IMR-90 (cell line): Measurements from ENCODE around the gene ELOVL2. TPM values are rescaled to one million over a fixed set of nuclear protein-coding genes. Genes with fewer than 3 reads are reported as not detected.

Experiments used
- ATAC-seq: fragments of 200-7000 bp; cut with Tn5 transposase; 2 replicates; pipeline ENCODE4 v1.9.1; 2020; ENCODE audit warnings: low read depth, mild to moderate bottlenecking, moderate library complexity
- BruUV-seq: library from RNA; stranded (reverse); fragments of 400-500 nt; replicated peaks from 2 replicates; lab custom pipeline; 2021; lab: Mats Ljungman, UMichigan
- CTCF ChIA-PET: fragments of 300-600 bp; formaldehyde crosslinking; extraction: SDS; loops from one replicate; lab custom pipeline; 2021; ENCODE audit warnings: antibody characterized with exemption; lab: Yijun Ruan, JAX
- POLR2A ChIA-PET: fragments of 300-600 bp; sonication (Branson Sonifier 250); formaldehyde crosslinking; loops from one replicate; lab custom pipeline; 2022; ENCODE audit warnings: antibody characterized with exemption; ENCODE audit not compliant: unreplicated experiment; lab: Charles Lee
- DNase-seq: peaks from one replicate; pipeline ENCODE4 v3.0.0; 2013
- H2AFZ ChIP-seq: replicated peaks from 2 replicates; pipeline ENCODE3; 2013; ENCODE audit warnings: low read length, mild to moderate bottlenecking; ENCODE audit not compliant: poor library complexity
- H2AK5ac ChIP-seq: 2 replicates; pipeline ENCODE4 v1.6.1; 2013; ENCODE audit warnings: low read depth, low read length, inconsistent platforms
- H2AK9ac ChIP-seq: replicated peaks from 2 replicates; pipeline ENCODE3; 2013; ENCODE audit warnings: mild to moderate bottlenecking, low read depth, low read length, moderate library complexity; ENCODE audit not compliant: poor library complexity
- H2BK120ac ChIP-seq: 2 replicates; pipeline ENCODE4 v1.6.1; 2013; ENCODE audit warnings: low read depth, low read length, inconsistent platforms
- H2BK15ac ChIP-seq: 3 replicates; pipeline ENCODE4 v1.6.1; 2013; ENCODE audit warnings: low read depth, low read length, inconsistent platforms
- H2BK20ac ChIP-seq: 2 replicates; pipeline ENCODE4 v1.6.1; 2013; ENCODE audit warnings: low read depth, mild to moderate bottlenecking, inconsistent platforms, low read length, moderate library complexity
- H2BK5ac ChIP-seq: 2 replicates; pipeline ENCODE4 v1.6.1; 2013; ENCODE audit warnings: mild to moderate bottlenecking, low read depth, low read length, inconsistent platforms; ENCODE audit not compliant: poor library complexity, severe bottlenecking
- H3K14ac ChIP-seq: replicated peaks from 2 replicates; pipeline ENCODE4 v1.6.1; 2013; ENCODE audit warnings: low read depth, low read length, inconsistent platforms
- H3K18ac ChIP-seq: 2 replicates; pipeline ENCODE4 v1.6.1; 2013; ENCODE audit warnings: low read depth, low read length, control low read depth
- H3K23ac ChIP-seq: 2 replicates; pipeline ENCODE4 v1.6.1; 2013; ENCODE audit warnings: low read depth, low read length, inconsistent platforms
- H3K27ac ChIP-seq: 2 replicates; pipeline ENCODE4 v1.5.1; 2013; ENCODE audit warnings: mild to moderate bottlenecking, control low read depth, low read length; ENCODE audit not compliant: insufficient read depth
- H3K27me3 ChIP-seq: 2 replicates; pipeline ENCODE4 v1.6.1; 2013; ENCODE audit warnings: low read length; ENCODE audit not compliant: control insufficient read depth, insufficient read depth
- H3K36me3 ChIP-seq: 2 replicates; pipeline ENCODE4 v1.6.1; 2013; ENCODE audit warnings: low read length, mixed read lengths; ENCODE audit not compliant: control insufficient read depth, insufficient read depth
- H3K4ac ChIP-seq: 2 replicates; pipeline ENCODE4 v1.6.1; 2013; ENCODE audit warnings: low read depth, low read length, inconsistent platforms
- H3K4me1 ChIP-seq: 2 replicates; pipeline ENCODE4 v1.6.1; 2013; ENCODE audit warnings: low read length, mixed read lengths; ENCODE audit not compliant: control insufficient read depth, insufficient read depth
- H3K4me2 ChIP-seq: 2 replicates; pipeline ENCODE4 v1.6.1; 2013; ENCODE audit warnings: low read depth, mild to moderate bottlenecking, control low read depth, low read length, moderate library complexity
- H3K4me3 ChIP-seq: 2 replicates; pipeline ENCODE4 v1.5.1; 2013; ENCODE audit warnings: low read depth, mild to moderate bottlenecking, control low read depth, low read length, moderate library complexity; ENCODE audit not compliant: insufficient read depth
- H3K56ac ChIP-seq: 2 replicates; pipeline ENCODE4 v1.6.1; 2013; ENCODE audit warnings: low read length, inconsistent platforms; ENCODE audit not compliant: insufficient read depth; ENCODE audit errors: extremely low read depth
- H3K79me1 ChIP-seq, 2 experiments: 2 replicates each; pipeline ENCODE4 v1.6.1; 2013; ENCODE audit warnings: low read length in 2 of 2, inconsistent platforms in 1 of 2, low read depth in 1 of 2
- H3K9ac ChIP-seq: 2 replicates; pipeline ENCODE4 v1.6.1; 2013; ENCODE audit warnings: low read depth, low read length, control low read depth
- H3K9me1 ChIP-seq: 2 replicates; pipeline ENCODE4 v1.6.1; 2013; ENCODE audit warnings: low read length, inconsistent platforms; ENCODE audit not compliant: insufficient read depth
- H3K9me3 ChIP-seq: 2 replicates; pipeline ENCODE4 v1.6.1; 2013; ENCODE audit warnings: low read length; ENCODE audit not compliant: control insufficient read depth, insufficient read depth
- H4K20me1 ChIP-seq: 2 replicates; pipeline ENCODE4 v1.6.1; 2013; ENCODE audit warnings: low read length, inconsistent platforms; ENCODE audit not compliant: insufficient read depth
- H4K5ac ChIP-seq: 2 replicates; pipeline ENCODE4 v1.6.1; 2013; ENCODE audit warnings: mild to moderate bottlenecking, low read depth, low read length, control low read depth
- H4K8ac ChIP-seq, 2 experiments: 2 replicates each; pipeline ENCODE4 v1.6.1; 2013; ENCODE audit warnings: low read depth in 2 of 2, low read length in 2 of 2, control low read depth in 1 of 2, inconsistent platforms in 1 of 2
- H4K91ac ChIP-seq: 2 replicates; pipeline ENCODE4 v1.6.1; 2013; ENCODE audit warnings: low read depth, low read length, inconsistent platforms; ENCODE audit not compliant: insufficient read depth
- BHLHE40 ChIP-seq: fragments of 150-350 bp; IDR thresholded peaks from 2 replicates; pipeline ENCODE4 v1.6.1; 2016; ENCODE audit warnings: mild to moderate bottlenecking, low read depth, low read length
- CEBPB ChIP-seq: IDR thresholded peaks from 2 replicates; pipeline ENCODE4 v1.6.1; 2012; ENCODE audit warnings: low read depth, low read length, improper control_type of control experiment
- CHD1 ChIP-seq: IDR thresholded peaks from 2 replicates; pipeline ENCODE4 v1.6.1; 2012; ENCODE audit warnings: low read depth, low read length, improper control_type of control experiment
- CTCF ChIP-seq: conservative IDR thresholded peaks from 2 replicates; pipeline ENCODE4 v1.5.1; 2012; ENCODE audit warnings: mild to moderate bottlenecking, low read depth, low read length, improper control_type of control experiment
- ELK1 ChIP-seq: fragments of 150-350 bp; IDR thresholded peaks from 2 replicates; pipeline ENCODE4 v1.6.1; 2016; ENCODE audit warnings: low read depth, mild to moderate bottlenecking, low read length, moderate library complexity, borderline replicate concordance
- FOS ChIP-seq: fragments of 150-350 bp; IDR thresholded peaks from 2 replicates; pipeline ENCODE4 v1.6.1; 2016; ENCODE audit warnings: low read depth, low read length
- MAFK ChIP-seq: IDR thresholded peaks from 2 replicates; pipeline ENCODE4 v1.6.1; 2012; ENCODE audit warnings: low read depth, low read length, improper control_type of control experiment
- MAZ ChIP-seq: IDR thresholded peaks from 2 replicates; pipeline ENCODE4 v1.6.1; 2012; ENCODE audit warnings: low read depth, mild to moderate bottlenecking, low read length, improper control_type of control experiment, moderate library complexity, borderline replicate concordance
- MXI1 ChIP-seq: IDR thresholded peaks from 2 replicates; pipeline ENCODE4 v1.6.1; 2012; ENCODE audit warnings: low read depth, mild to moderate bottlenecking, low read length, moderate library complexity, borderline replicate concordance
- NFE2L2 ChIP-seq: fragments of 150-350 bp; IDR thresholded peaks from 2 replicates; pipeline ENCODE4 v1.6.1; 2016; ENCODE audit warnings: low read depth, mild to moderate bottlenecking, low read length
- POLR2A ChIP-seq: IDR thresholded peaks from 2 replicates; pipeline ENCODE4 v1.6.1; 2012; ENCODE audit warnings: mild to moderate bottlenecking, low read depth, low read length
- RAD21 ChIP-seq: IDR thresholded peaks from 2 replicates; pipeline ENCODE4 v1.6.1; 2012; ENCODE audit warnings: low read length, improper control_type of control experiment
- RCOR1 ChIP-seq: IDR thresholded peaks from 2 replicates; pipeline ENCODE4 v1.6.1; 2012; ENCODE audit warnings: mild to moderate bottlenecking, low read length, improper control_type of control experiment; ENCODE audit not compliant: insufficient replicate concordance
- RFX5 ChIP-seq: IDR thresholded peaks from 2 replicates; pipeline ENCODE4 v1.8.0; 2012; ENCODE audit warnings: low read depth, mild to moderate bottlenecking, low read length, moderate library complexity
- SMC3 ChIP-seq: fragments of 150-350 bp; IDR thresholded peaks from 2 replicates; pipeline ENCODE4 v1.6.1; 2016; ENCODE audit warnings: low read depth, mild to moderate bottlenecking, antibody characterized with exemption, low read length, moderate library complexity
- USF2 ChIP-seq: fragments of 150-350 bp; IDR thresholded peaks from 2 replicates; pipeline ENCODE4 v1.6.1; 2017; ENCODE audit warnings: mild to moderate bottlenecking, antibody characterized with exemption, low read length, low read depth
- WGBS, 2 experiments: methylation state at CpG; one replicate each; pipeline versions ENCODE4 v1.1.5 to v1.1.7; 2013; ENCODE audit warnings: missing lambda C conversion rate in 2 of 2; ENCODE audit not compliant: insufficient read length in 1 of 2; ENCODE audit errors: extremely low coverage in 2 of 2; 5-methylcytosine and 5-hydroxymethylcytosine counted together
- dilution Hi-C: fragments of 300-500 bp; cut with HindIII; formaldehyde crosslinking; loops from one replicate; pipeline ENCODE4 v1.14.3; 2018; ENCODE audit warnings: low sequenced_read_pairs; ENCODE audit not compliant: unreplicated experiment
- in situ Hi-C: fragments of 300-500 bp; cut with MboI; formaldehyde crosslinking; loops from 3 replicates; pipeline ENCODE4 v1.14.3; 2019; ENCODE audit warnings: low sequenced_read_pairs, inconsistent platforms, mixed read lengths
- intact Hi-C: fragments of 100-400 bp; cut with micrococcal nuclease; formaldehyde crosslinking; loops from 2 replicates; pipeline ENCODE4 v1.10.0; 2022
- polyA plus RNA-seq, 3 experiments: library from polyadenylated mRNA; depleted of rRNA; stranded (reverse); fragments of >200 nt; gene quantifications; 2 replicates each; pipeline ENCODE4 v1.2.3, GENCODE V29; 2012; ENCODE audit warnings: low replicate concordance in 1 of 3
- total RNA-seq: library from RNA; depleted of rRNA; stranded (reverse); fragments of >200 nt; gene quantifications from 2 replicates; pipeline ENCODE4 v1.2.3, GENCODE V29; 2012

The ELOVL2 gene
- total and polyA plus RNA-seq, 2 of the 4 experiments (the other 2 are of a cell fraction): 6.3 to 7.9 TPM

GRCh38 chr6:11072101-11072500, 28.0 kb upstream of the ELOVL2 start:
- WGBS, 2 experiments: no CpG with 5 or more reads among the region's 4 CpGs
- Histone ChIP-seq H3K4ac (no peak overlapping the region), H2BK120ac (no peak overlapping the region), H2BK15ac (no peak overlapping the region), H3K4me1 (no peaks in the 10 kb centered on the region), H2AK5ac (no peak overlapping the region), H3K36me3 (no peaks in the 10 kb centered on the region), H2BK5ac (no peak overlapping the region), H4K5ac (no peak overlapping the region), H3K27me3 (peaks cover 4% of the 10 kb centered on the region), H2AK9ac (no peak overlapping the region), H3K9me3 (no peaks in the 10 kb centered on the region), H3K23ac (no peak overlapping the region), H3K27ac (no peak overlapping the region), H4K91ac (no peak overlapping the region), H3K56ac (no peak overlapping the region), H3K4me2 (no peak overlapping the region), H4K20me1 (no peaks in the 10 kb centered on the region), H2BK20ac (no peak overlapping the region), H3K9me1 (no peaks in the 10 kb centered on the region), H3K79me1 (no peaks in the 10 kb centered on the region), H3K9ac (no peak overlapping the region), H3K18ac (no peak overlapping the region), H3K4me3 (no peak overlapping the region), H2AFZ (no peak overlapping the region), H4K8ac (no peak overlapping the region), H3K14ac (no peak overlapping the region)
- dilution Hi-C loops (no loop called here), in situ Hi-C loops (loop anchor here (5.0 to 25.0 kb wide), 2 partner anchors 425 to 585 kb away; no protein-coding TSS in a partner anchor), intact Hi-C loops (no loop called here)
- ATAC-seq (no peak), DNase-seq (no peak)
- TF ChIP-seq MAZ: no peak
- no peak for TF ChIP-seq BHLHE40
- TF ChIP-seq CTCF: no peak
- no peak for TF ChIP-seq USF2
- no peak for TF ChIP-seq MXI1
- TF ChIP-seq CHD1: no peak
- no peak for TF ChIP-seq RAD21
- TF ChIP-seq NFE2L2: no peak
- TF ChIP-seq RCOR1: no peak
- TF ChIP-seq MAFK: no peak
- no peak for TF ChIP-seq POLR2A
- TF ChIP-seq ELK1: no peak
- TF ChIP-seq CEBPB: no peak
- TF ChIP-seq SMC3: no peak
- no peak for TF ChIP-seq RFX5
- TF ChIP-seq FOS: no peak
- POLR2A ChIA-PET: no interaction called here
- CTCF ChIA-PET: interaction anchor here (0.6 kb wide), 1 partner anchor 1035 kb away, joined by 3 read pairs; no protein-coding TSS in a partner anchor
- BruUV-seq: no TSS peak
